ENCODE measurements around the gene MYO1B. TPM values are rescaled to one million over a fixed set of nuclear protein-coding genes. Genes with fewer than 3 reads are reported as not detected.

MYO1B gene
- total and polyA plus RNA-seq, 2 experiments from 2014 or later, result 126 to 197 TPM

DNA sequence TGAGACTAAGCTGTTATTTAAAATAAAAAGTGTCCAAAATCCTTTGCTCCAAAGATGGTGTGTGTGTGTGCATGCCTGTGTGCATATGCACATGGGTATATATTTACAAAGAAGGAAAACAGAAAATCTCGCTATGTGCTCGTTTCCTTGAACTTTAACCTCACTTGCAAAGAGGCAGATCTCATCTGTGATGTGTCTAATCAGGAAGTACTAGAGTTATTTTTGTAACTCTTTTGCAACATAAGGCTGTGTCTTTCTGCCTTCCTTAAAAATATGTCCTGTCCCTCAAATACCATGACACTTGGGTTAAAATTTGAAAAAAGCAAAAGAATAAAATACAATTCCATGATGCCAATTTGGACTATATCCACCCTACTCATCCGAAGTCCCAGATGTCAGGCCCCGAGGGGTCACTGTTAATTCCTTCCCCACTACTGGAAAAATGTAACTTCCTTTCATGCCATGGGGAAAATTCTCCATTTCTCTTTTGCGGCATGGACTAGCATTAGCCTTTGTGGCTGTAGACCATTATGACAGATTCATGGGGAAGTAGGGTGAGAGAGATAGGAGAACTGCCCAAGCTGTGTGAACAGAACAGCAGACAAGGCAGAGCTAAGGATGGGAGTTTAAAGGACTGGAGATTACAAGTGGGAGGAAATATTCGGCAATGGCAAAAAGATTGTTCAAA is 191.3 kb downstream of the MYO1B start:
- H3K9me3 ChIP-seq (ENCODE audit: low read depth), result no peaks in the 10 kb centered on the region
- no peaks in the 10 kb centered on the region for H4K20me1 ChIP-seq (ENCODE audit: insufficient read depth)
- DNase-seq, result no peak
- H2AFZ ChIP-seq, result no peak overlapping the region
- H3K27ac ChIP-seq, result no peak overlapping the region
- no peaks in the 10 kb centered on the region for H3K36me3 ChIP-seq (ENCODE audit: low read depth)
- H3K4me1 ChIP-seq (ENCODE audit: insufficient read depth), result peaks cover 2% of the 10 kb centered on the region; the same call in 1 of the 2 replicates
- H3K9ac ChIP-seq, result no peak overlapping the region
- H3K4me2 ChIP-seq (ENCODE audit: unreplicated experiment), result no peak overlapping the region
- no peak overlapping the region for H3K4me3 ChIP-seq
- peaks cover 29% of the 10 kb centered on the region for H3F3A ChIP-seq (ENCODE audit: insufficient read depth)
- H3K27me3 ChIP-seq (replicated peaks; ENCODE audit: insufficient read depth), result no peaks in the 10 kb centered on the region
- no peaks in the 10 kb centered on the region for H3K9me2 ChIP-seq (ENCODE audit: insufficient read depth)
- no peaks in the 10 kb centered on the region for H3K79me2 ChIP-seq (ENCODE audit: insufficient read depth)
- 61 to 65% methylated on average over 6 of the region's 6 CpGs for WGBS, 2 experiments (ENCODE audit: low coverage in 1 of 2, low lambda C conversion rate in 2 of 2, missing lambda C conversion rate in 2 of 2)
- TF ChIP-seq EZH2 (IDR thresholded peaks at IDR 0.05; ENCODE audit: insufficient read depth, poor library complexity, severe bottlenecking) (no peak), EZH2phosphoT487 (IDR thresholded peaks at IDR 0.05; ENCODE audit: insufficient read depth, low read depth) (no peak)
- in situ Hi-C loops (cut with MboI), result no loop called here

DNA sequence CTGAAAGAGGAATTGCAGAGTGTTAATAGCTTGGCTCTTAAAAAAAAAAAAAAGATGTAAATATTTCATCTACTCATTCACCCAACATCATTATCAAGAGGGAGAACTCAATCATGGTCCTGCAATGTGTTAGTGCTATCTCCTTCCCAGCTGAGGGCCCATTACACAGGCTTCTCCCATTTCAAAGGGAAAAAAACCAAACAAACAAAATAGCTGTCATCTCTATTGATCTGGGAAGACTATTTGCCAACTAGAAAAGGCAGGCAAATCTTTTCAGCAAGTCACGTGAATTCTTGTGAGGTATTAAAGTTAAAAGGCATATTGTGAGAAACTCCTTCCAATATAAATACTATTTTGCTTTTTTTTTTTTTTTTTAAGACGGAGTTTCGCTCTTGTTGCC is 194.3 kb downstream of the MYO1B start:
- Histone ChIP-seq H3K4me3 (no peak overlapping the region), H3K27ac (no peak overlapping the region), H4K20me1 (ENCODE audit: insufficient read depth) (no peaks in the 10 kb centered on the region), H3K4me2 (ENCODE audit: unreplicated experiment) (no peak overlapping the region), H3K36me3 (ENCODE audit: low read depth) (no peaks in the 10 kb centered on the region), H3K9me2 (ENCODE audit: insufficient read depth) (no peaks in the 10 kb centered on the region), H3K9ac (no peak overlapping the region), H3K4me1 (ENCODE audit: insufficient read depth) (peaks cover 14% of the 10 kb centered on the region), H3K9me3 (ENCODE audit: low read depth) (no peaks in the 10 kb centered on the region), H3F3A (ENCODE audit: insufficient read depth) (peaks cover 3% of the 10 kb centered on the region; the same call in 1 of the 2 replicates), H3K27me3 (replicated peaks; ENCODE audit: insufficient read depth) (no peaks in the 10 kb centered on the region), H2AFZ (no peak overlapping the region), H3K79me2 (ENCODE audit: insufficient read depth) (no peaks in the 10 kb centered on the region)
- in situ Hi-C loops (cut with MboI), result no loop called here
- no peak for DNase-seq
- TF ChIP-seq EZH2phosphoT487 (IDR thresholded peaks at IDR 0.05; ENCODE audit: insufficient read depth, low read depth) (no peak), EZH2 (IDR thresholded peaks at IDR 0.05; ENCODE audit: insufficient read depth, poor library complexity, severe bottlenecking) (no peak)
- WGBS, 2 experiments (ENCODE audit: low coverage in 1 of 2, low lambda C conversion rate in 2 of 2, missing lambda C conversion rate in 2 of 2), result 87 to 98% methylated on average over 3 of the region's 3 CpGs

DNA sequence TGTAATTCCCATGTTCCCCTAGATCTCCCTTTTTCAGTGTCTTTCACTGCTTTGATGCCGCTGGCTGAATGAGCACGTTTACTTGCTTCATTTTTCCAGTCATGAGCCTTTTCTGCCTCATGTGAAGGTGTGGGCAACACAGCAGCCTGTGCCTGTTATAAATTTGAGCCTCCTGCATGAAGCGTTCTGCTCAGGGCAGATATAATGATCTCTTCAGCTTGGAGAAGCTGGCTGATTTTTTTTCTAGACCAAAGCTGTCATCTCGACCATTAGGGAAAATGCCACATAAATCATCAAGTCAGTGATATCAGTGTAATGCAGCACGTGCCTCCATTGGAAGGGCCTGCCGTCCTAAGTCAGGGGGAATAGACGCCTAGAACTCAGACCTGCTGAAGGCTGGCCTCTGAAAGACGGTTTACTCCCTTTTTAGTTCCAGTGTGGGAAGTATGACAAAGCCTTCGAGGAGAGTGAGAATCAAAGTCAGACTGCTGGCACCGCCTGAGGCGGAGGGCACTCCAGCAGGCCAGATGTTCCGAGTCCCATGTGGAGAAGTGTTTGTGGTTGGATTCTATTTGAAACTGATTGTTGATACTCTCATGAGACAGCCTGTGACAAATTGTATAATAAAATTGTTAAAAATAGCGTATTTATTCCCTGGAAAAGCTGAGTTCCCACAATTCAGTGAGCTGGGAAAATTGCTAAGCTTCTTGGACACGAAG is 196.5 kb downstream of the MYO1B start:
- Histone ChIP-seq H2AFZ (peak overlapping the region; percentile 24), H3K9me3 (ENCODE audit: low read depth) (no peaks in the 10 kb centered on the region), H3K27me3 (replicated peaks; ENCODE audit: insufficient read depth) (no peaks in the 10 kb centered on the region), H3K27ac (peak overlapping the region; percentile 19), H3K9me2 (ENCODE audit: insufficient read depth) (no peaks in the 10 kb centered on the region), H4K20me1 (ENCODE audit: insufficient read depth) (no peaks in the 10 kb centered on the region), H3K79me2 (ENCODE audit: insufficient read depth) (no peaks in the 10 kb centered on the region), H3K4me2 (ENCODE audit: unreplicated experiment) (peak overlapping the region; percentile 49), H3F3A (ENCODE audit: insufficient read depth) (no peaks in the 10 kb centered on the region), H3K9ac (peak overlapping the region; percentile 6; the same call in 1 of the 2 replicates), H3K36me3 (ENCODE audit: low read depth) (no peaks in the 10 kb centered on the region), H3K4me1 (ENCODE audit: insufficient read depth) (peaks cover 14% of the 10 kb centered on the region), H3K4me3 (peak overlapping the region; percentile 7; the same call in 1 of the 2 replicates)
- peak; percentile 90 for DNase-seq
- 9 to 12% methylated on average over 14 of the region's 14 CpGs for WGBS, 2 experiments (ENCODE audit: low coverage in 1 of 2, low lambda C conversion rate in 2 of 2, missing lambda C conversion rate in 2 of 2)
- TF ChIP-seq EZH2 (IDR thresholded peaks at IDR 0.05; ENCODE audit: insufficient read depth, poor library complexity, severe bottlenecking) (no peak), EZH2phosphoT487 (IDR thresholded peaks at IDR 0.05; ENCODE audit: insufficient read depth, low read depth) (0 out of 2 replicates have a peak, but pooled peaks have one; percentile 43)
- in situ Hi-C loops (cut with MboI), result no loop called here

DNA sequence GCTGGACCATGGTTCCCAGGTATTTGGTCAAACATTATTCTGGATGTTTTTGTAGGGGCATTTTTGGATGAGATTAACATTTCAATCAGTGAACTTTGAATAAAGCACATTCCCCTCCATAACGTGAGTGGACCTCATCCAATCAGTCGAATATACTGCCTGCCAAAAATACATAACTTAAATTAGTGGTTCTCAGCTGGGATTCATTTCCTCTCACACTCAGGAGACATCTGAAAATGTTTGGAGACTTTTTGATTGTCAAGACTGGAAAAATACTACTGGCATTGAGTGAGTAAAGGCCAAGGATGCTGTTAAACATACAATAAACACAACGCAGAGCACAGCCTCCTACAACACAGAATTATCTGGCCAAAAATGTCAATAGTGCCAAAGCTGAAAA is 198.2 kb downstream of the MYO1B start:
- Histone ChIP-seq H4K20me1 (ENCODE audit: insufficient read depth) (no peaks in the 10 kb centered on the region), H3K79me2 (ENCODE audit: insufficient read depth) (no peaks in the 10 kb centered on the region), H3K36me3 (ENCODE audit: low read depth) (no peaks in the 10 kb centered on the region), H3K4me1 (ENCODE audit: insufficient read depth) (peaks cover 14% of the 10 kb centered on the region), H3K27me3 (replicated peaks; ENCODE audit: insufficient read depth) (no peaks in the 10 kb centered on the region), H3K9me2 (ENCODE audit: insufficient read depth) (no peaks in the 10 kb centered on the region), H2AFZ (0 out of 2 replicates have a peak overlapping the region, but pooled peaks have one; percentile 9), H3K4me2 (ENCODE audit: unreplicated experiment) (no peak overlapping the region), H3K4me3 (no peak overlapping the region), H3K9ac (no peak overlapping the region), H3K27ac (no peak overlapping the region), H3F3A (ENCODE audit: insufficient read depth) (no peaks in the 10 kb centered on the region), H3K9me3 (ENCODE audit: low read depth) (no peaks in the 10 kb centered on the region)
- in situ Hi-C loops (cut with MboI), result no loop called here
- 26% methylated on average over 3 of the region's 3 CpGs for WGBS, 2 experiments (ENCODE audit: low coverage in 1 of 2, low lambda C conversion rate in 2 of 2, missing lambda C conversion rate in 2 of 2)
- no peak for TF ChIP-seq EZH2phosphoT487 (IDR thresholded peaks at IDR 0.05; ENCODE audit: insufficient read depth, low read depth)
- TF ChIP-seq EZH2 (IDR thresholded peaks at IDR 0.05; ENCODE audit: insufficient read depth, poor library complexity, severe bottlenecking), result no peak
- DNase-seq, result no peak

Measured in GM23248 (cell line).